ENCODE data around the gene PDIA2. TPM values are rescaled to one million over a fixed set of nuclear protein-coding genes. Genes with fewer than 3 reads are reported as not detected.
A peak's percentile ranks its signal among the peaks of the same experiment; 100 is the strongest.
"Not testable (repeated sequence)": the region's sequence is repeated elsewhere in the genome, so short reads cannot be mapped to it uniquely, and the experiment has no call there.

Gene PDIA2, protein sequence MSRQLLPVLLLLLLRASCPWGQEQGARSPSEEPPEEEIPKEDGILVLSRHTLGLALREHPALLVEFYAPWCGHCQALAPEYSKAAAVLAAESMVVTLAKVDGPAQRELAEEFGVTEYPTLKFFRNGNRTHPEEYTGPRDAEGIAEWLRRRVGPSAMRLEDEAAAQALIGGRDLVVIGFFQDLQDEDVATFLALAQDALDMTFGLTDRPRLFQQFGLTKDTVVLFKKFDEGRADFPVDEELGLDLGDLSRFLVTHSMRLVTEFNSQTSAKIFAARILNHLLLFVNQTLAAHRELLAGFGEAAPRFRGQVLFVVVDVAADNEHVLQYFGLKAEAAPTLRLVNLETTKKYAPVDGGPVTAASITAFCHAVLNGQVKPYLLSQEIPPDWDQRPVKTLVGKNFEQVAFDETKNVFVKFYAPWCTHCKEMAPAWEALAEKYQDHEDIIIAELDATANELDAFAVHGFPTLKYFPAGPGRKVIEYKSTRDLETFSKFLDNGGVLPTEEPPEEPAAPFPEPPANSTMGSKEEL
- total RNA-seq, result under 0.01 TPM in 1 of 2 replicates, not detected in the other

DNA sequence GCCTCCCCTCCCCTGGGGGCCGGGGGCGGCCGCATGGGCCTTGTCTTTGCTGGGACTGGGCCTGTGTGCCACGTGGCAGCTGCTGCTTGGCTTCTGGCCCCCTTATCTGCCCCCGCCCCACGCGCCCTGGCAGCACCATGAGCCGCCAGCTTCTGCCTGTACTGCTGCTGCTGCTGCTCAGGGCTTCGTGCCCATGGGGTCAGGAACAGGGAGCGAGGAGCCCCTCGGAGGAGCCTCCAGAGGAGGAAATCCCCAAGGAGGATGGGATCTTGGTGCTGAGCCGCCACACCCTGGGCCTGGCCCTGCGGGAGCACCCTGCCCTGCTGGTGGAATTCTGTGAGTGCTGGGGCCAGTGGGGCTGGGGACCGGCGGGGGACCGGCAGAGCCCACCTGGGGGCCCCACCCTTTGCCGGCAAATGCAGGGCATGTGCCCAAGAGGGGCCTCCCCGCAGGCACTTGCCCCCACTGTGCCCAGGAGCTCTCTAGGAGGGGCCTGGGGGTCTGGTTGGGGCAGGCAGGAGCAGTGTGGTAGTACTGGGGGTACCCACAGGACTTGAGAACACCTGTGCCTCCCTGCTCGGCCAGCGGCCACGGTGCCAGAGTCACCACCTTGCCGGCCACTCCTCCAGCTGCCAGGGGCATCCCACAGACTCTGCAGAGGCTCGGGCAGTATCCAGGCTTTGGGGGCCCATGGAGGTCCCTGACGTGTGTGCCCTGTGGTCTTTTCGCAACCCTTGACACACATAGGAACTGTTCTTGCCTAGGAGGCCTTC is at the start of gene PDIA2:
PDIA2 (plus strand) TSS at position 132 of the 773 bp plus-strand sequence; CDS start at position 138, 6 bp downstream.
- DNase-seq (ENCODE audit: low read depth in 2 of 2), result no peak

DNA sequence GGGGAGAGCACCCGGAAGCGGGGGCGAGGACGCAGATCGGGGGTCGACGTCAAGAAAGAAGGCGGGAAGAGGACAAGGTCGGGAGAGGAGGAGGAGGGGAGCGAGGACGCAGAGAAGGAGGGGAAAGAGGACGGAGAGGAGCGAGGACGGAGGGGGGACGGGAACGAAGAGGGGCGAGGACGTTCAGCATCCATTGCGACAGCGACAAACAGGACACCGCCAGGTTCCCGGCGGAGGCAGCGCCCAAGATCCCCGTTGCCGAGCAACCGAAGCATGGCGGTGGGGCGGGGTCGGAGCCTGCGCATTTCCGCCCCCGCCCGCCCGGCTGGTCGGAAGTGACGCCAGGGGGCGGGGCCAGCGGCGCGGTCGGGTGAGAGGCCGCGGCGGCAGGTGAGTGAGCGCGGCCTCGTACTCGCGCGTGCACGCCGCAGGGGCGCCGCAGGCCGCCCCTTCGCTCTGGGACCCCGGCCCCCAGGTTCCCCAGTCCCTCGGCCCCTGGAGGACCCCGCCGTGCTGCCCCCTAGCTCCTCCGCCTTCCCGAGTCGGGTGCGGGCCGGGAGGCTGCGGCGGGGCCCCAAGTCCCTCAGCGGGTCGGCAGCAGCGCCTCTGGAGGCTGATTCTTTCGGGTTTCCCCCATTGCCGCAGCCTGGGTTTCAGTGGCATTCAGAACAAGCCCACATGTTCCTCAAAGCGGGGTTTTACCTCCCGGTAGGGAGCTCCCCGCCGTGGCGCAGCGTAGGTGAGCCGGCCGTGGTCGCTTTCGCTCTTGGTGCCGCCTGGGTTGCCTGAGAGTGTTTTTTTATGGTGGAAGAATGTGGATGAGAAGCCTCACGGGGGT is 48.3 kb upstream of the PDIA2 start, which contains the start of gene FAM234A:
FAM234A (plus strand) TSS at position 354 of the 838 bp plus-strand sequence. CDS start 19,593 bp downstream, outside the sequence.
- DNase-seq (ENCODE audit: low read depth in 2 of 2), result peak; percentile 81 to 89

DNA sequence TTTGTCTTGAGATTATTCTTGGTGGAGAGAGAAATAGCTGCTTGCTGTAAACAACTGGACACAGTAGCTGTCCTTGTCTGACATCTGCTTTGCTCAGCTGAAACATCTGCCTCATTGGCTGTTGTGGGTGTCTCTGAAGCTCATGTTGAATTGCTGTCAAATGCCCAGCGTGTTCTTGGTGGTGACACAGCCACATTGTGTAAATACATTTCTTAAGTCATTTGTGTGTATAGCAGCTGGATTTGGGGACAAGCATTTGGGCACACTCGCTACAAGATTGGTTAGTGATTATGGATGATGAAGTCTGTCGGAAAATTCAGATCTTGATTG is 43.1 kb upstream of the PDIA2 start:
- DNase-seq (ENCODE audit: low read depth in 2 of 2), result no peak

DNA sequence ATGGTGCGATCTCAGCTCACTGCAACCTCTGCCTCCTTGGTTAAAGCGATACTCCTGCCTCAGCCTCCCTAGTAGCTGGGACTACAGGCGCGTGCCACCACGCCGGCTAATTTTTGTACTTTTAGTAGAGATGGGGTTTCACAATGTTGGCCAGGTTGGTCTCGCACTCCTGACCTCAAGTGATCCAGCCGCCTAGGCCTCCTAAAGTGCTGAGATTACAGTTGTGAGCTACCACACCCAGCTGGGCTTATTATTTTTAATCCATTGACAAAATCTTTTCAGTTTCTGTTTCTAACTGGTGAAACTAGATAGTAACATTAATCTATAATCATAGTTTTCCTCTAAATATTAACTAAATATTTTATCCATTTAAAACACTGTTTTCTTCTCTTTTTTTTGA is 42.4 kb upstream of the PDIA2 start:
- DNase-seq (ENCODE audit: low read depth in 2 of 2), result no peak

DNA sequence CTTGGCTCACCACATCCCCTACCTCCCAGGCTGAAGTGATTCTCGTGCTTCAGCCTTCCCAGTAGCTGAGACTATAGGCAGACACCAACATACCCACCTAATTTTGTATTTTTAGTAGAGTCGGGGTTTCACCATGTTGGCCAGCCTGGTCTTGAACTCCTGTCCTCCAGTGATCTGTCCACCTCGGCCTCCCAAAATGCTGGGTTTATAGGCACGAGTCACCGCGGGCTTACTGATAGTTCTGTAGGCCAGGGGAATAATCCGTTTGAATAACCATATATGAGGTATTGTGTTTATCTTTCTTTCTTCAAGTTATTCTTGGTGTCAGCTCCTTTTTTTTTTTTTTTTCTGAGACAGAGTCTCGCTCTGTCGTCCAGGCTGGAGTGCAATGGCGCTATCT is 40.7 kb upstream of the PDIA2 start:
- DNase-seq (ENCODE audit: low read depth in 2 of 2), result no peak

DNA sequence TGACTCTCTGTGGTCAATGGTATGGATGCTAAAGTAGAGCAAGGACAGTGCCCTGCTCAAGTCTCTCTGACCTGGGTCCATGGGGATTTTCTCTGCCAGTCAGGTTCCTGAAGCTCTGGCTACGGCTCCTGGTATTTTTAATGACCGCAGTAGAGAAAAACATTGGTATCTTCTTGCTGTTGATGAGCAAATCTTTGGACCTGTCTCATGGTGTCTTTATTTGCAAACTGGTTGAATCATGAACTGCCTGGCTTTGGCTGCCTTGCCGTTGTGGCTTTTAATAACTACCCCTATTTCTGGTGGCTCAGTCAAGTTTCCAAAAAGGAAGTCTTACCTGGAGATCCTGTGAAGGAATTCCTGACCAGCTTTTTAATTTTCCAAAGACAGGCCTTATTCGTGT is 39.6 kb upstream of the PDIA2 start:
- no peak for DNase-seq (ENCODE audit: low read depth in 2 of 2)

DNA sequence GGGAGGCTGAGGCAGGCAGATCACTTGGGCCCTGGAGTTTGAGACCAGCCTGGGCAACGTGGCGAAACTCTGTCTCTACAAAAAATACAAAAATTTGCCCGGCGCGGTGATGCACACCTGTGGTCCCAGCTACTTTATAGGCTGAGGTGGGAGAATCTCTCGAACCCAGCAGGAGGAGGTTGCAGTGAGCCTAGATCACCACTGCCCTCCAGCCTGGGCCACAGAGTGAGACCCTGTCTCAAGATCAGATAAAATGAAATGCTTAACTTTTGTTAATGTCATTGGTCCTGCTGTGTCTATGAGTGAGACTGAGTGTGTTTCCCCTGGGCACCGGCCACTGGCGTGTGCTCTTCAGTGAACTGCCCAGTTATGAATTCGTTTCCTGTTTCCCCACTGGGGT is 37.9 kb upstream of the PDIA2 start:
- DNase-seq (ENCODE audit: low read depth in 2 of 2), result no peak

DNA sequence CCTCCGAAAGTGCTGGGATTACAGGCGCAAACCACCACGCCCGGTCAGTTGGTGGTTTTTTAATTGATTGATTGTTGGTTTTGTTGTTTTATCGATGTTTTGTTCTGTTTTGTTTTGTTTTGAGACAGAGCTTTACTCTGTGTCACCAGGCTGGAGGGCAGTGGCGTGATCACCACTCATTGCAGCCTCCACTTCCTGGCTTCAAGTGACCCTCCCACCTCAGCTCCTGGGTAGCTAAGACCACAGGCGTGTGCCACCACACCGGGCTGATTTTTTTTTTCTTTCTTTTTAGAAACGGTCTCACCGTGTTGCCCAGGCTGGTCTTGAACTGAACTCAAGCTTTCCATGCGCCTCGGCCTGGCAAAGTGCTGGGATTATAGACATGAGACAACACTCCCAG is 35.9 kb upstream of the PDIA2 start:
- no peak for DNase-seq (ENCODE audit: low read depth in 2 of 2)

DNA sequence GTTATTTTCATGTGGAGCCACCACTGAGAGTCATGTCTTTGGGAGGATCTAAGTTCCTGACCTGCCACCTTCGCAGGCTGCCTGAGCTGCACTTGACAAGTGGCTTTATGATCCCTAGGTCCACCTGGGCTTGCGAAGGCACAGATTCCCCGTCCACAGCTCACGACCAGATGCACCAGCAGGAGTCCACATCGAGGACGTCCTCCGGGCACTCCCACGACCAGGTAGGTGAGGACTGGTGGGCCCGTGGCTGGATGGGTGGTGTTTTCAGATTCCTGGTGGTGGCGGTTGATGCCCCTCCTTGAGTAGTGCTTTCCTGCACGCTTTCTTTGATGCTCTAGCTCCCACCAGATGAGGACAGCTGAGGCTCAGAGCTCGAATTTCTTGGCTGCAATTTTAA is 33.5 kb upstream of the PDIA2 start:
- DNase-seq (ENCODE audit: low read depth in 2 of 2), result no peak

DNA sequence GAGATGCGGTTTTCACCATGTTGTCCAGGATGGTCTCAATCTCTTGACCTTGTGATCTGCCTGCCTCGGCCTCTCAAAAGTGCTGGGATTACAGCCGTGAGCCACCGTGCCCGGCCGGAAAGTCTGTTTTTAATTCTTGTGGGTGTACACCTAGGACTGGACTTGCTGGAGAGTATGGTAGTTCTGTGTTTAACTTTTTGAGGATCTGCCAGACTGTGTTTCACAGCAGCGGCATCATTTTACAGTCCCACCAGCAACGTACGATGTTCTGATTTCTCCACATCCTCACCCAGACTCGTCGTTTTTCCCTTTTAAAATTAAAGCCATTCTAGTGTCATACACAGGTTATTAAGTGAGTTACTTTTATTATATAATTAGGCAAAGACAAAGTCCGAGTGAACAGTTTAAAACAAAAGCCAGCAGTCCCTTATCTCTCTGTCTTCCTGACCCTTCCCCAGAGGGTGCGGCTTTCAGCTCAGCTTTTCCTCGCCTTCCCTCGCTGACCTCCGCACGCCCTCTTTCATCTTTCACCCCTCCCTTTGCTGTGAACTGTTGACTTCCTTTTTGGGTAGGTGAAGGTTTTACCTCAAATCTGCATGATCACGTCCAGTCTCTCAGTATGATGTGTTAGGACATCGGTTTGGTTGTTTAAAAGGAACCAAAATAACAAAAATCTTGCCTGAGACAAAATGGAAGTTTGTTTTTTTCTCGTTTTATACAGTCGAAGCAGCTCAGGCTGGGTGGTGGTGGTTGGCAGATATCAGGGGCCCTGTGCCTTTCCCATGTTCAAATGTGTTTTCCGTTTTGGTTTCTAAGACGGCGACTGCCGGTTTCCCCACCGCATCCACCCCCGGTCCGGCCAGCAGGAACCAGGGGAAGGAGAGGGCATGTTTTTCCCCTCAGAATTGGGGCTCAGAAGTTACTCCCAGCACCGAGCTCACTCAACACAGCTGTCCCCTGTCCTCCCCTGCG is 30.3 kb upstream of the PDIA2 start:
- DNase-seq (ENCODE audit: low read depth in 2 of 2), result no peak

DNA sequence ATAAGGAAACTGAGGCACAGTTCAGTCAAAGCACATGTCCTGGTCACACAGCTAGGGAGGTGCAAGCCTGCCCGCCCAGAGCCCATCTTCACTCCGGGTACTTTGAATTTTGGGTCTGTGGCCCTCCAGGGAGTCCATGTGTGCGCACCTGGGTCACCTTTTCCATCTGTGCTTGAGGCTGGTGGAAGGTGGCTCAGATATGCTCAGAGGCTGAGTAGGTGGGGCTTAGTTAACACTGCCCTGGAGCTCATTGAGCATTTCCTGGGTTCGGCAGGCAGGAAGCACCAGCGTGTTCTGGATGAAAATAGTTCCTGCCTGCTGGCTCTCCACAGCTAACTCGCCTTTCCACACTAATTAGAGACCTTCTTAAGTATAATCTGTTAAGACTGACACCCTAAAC is 29.1 kb upstream of the PDIA2 start:
- no peak for DNase-seq (ENCODE audit: low read depth in 2 of 2)

DNA sequence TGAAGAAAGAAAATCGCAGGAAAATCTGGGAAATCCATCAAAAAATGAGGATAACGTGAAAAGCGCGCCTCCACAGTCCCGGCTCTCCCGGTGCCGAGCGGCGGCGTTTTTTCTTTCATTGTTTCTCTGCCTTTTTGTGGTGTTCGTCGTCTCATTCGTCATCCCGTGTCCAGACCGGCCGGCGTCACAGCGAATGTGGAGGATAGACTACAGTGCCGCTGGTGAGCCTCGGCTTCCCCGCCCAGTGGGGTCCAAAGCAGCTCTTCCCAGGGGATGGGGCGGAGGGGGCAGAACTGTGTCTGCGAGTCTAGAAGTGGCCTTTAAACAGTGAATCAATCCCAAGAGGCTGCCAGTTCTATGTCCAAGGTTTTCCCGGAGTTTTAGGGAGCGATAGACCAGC is 28.5 kb upstream of the PDIA2 start:
- no peak for DNase-seq (ENCODE audit: low read depth in 2 of 2)

DNA sequence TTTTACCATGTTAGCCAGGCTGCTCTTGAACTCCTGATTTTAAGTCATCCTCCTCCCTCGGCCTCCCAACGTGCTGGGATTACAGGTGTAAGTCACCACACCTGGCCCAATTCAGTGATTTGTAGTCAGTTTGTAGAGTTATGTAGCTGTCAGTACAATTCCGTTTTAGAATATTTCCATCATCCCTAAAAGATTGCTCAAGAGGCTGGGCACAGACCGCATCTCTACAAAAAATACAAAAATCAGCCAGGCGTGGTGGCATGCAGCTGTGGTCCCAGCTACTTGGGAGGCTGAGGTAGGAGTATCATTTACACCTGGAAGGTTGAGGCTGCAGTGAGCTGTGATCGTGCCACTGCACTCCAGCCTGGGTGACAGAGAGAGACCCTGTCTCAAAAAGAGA is 27.8 kb upstream of the PDIA2 start:
- DNase-seq (ENCODE audit: low read depth in 2 of 2), result no peak

DNA sequence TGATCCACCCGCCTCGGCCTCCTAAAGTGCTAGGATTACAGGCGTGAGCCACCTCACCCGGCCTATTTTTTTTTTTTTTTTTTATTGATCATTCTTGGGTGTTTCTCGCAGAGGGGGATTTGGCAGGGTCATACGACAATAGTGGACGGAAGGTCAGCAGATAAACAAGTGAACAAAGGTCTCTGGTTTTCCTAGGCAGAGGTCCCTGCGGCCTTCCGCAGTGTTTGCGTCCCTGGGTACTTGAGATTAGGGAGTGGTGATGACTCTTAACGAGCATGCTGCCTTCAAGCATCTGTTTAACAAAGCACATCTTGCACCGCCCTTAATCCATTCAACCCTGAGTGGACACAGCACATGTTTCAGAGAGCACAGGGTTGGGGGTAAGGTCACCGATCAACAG is 24.9 kb upstream of the PDIA2 start:
- not testable (repeated sequence) for DNase-seq (ENCODE audit: low read depth in 2 of 2)

DNA sequence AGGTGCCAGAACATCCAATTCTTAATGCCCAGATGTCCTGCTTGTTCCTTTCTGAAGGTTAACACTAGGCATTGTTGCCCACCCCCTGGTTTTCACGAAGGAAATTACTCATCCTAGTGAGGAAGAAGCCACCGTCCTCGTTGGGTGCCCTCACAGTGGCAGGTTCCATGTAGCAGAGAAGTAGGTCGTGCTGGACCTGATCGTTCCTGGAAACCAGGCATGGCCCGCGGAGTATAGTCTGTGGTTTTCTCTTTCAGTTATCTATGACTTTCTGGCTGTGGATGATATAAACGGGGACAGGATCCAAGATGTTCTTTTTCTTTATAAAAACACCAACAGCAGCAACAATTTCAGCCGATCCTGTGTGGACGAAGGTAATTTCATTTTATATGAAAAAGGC is 23.7 kb upstream of the PDIA2 start:
- DNase-seq (ENCODE audit: low read depth in 2 of 2), result no peak

DNA sequence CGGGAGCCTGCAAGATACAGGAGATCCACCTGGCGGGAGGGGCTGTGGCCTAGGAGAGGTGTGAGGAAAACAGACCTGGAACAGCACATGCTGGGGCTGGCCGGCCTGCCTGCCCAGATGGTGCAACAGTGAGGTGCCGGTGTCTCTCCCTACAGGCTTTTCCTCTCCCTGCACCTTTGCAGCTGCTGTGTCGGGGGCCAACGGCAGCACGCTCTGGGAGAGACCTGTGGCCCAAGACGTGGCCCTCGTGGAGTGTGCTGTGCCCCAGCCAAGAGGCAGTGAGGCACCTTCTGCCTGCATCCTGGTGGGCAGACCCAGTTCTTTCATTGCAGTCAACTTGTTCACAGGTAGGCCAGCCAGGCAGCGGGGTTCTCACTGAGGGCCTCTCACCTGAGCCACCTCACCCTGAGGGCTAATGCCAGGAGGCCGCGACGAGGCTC is 23.1 kb upstream of the PDIA2 start:
- no peak for DNase-seq (ENCODE audit: low read depth in 2 of 2)

DNA sequence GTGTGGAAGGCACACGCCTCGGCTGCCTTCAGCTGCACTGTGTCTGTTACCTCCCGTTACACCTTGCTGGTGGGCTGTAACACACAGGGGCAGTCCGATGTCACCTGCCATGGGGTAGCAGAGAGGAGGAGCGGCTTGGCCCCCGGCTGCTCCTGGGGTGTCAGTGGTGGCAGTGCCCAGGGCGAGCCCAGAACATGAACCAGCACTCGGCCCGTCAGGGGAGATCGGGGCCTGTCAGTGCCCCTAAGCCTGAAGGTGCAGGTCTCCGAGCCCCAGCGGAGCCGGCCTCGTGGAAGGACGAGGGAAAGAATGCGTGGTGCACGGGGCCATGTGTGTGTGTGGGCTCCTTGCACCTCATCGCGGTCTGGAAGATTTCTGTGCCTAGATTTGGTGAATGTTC is 22.6 kb upstream of the PDIA2 start:
- DNase-seq (ENCODE audit: low read depth in 2 of 2), result no peak

DNA sequence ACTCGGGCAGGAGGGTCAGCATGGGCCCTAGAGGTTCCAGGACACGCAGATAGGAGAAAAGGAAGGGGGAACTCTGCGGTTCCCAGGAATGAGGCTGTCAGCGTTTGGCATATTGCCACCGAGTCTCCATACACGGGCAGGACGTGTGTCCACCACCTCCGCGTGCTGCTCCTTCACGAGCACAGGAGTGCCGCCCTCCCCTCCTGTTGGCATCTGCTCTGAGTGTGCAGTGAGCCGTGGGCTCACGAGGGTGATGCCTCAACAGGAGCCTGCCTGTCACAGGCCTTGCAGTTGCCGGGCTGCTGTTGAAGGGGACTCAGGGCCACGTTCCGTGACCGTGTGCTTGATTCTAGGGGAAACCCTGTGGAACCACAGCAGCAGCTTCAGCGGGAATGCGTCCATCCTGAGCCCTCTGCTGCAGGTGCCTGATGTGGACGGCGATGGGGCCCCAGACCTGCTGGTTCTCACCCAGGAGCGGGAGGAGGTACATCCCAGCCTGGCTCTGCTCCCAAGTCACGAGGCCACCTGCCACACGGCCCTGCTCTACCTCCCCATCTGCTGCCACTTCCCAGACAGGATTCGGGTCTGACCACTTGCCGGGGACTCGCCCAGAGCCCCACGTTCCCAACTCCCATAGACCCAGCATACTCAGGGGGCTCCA is 21.8 kb upstream of the PDIA2 start:
- no peak for DNase-seq (ENCODE audit: low read depth in 2 of 2)

DNA sequence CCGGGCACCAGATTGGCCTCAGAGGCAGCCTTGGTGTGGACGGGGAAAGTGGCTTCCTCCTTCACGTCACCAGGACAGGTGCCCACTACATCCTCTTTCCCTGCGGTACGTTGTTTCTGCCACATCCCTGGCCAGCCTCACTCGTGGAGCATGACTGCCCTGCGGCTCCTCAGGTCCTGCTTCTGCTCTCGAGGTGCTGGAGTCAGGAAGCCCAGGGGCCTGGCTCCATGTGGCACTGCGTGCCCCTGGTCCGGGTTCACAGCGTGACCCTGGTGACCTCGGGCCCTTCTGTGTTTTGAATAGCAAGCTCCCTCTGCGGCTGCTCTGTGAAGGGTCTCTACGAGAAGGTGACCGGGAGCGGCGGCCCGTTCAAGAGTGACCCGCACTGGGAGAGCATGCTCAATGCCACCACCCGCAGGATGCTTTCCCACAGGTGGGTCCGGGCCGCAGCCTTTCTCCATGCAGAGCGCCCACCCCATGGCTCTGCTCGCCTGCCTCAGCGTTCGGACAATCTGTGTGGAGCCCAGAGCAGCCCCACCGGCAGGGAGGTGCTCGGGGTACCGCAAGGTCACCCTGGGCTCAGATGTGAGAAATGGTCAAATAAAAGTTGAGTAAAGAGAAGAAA is 20.7 kb upstream of the PDIA2 start:
- DNase-seq (ENCODE audit: low read depth in 2 of 2), result no peak

Measured in dermis microvascular lymphatic vessel endothelial cell (primary cell).